HT1080 (cell line): ENCODE measurements around the gene CREB5. TPM values are rescaled to one million over a fixed set of nuclear protein-coding genes. Genes with fewer than 3 reads are reported as not detected.
"Not testable (repeated sequence)": the region's sequence is repeated elsewhere in the genome, so short reads cannot be mapped to it uniquely, and the experiment has no call there.

Source experiments
- DNase-seq: peaks from one replicate; pipeline ENCODE4 v3.0.0-alpha.2; 2015; ENCODE audit warnings: low read depth
- total RNA-seq: library from RNA; depleted of rRNA; stranded (reverse); fragments of >200 nt; shearing (Covaris generic); gene quantifications from 2 replicates; pipeline ENCODE4 v1.2.3, GENCODE V29; 2014

The CREB5 gene
- total RNA-seq, 1 experiment from 2014 or later, result 9.3 TPM

GRCh38 chr7:28773423-28774145 lies 361.3 kb downstream of the CREB5 start:
- no peak for DNase-seq

GRCh38 chr7:28774261-28774988 lies 362.1 kb downstream of the CREB5 start:
- no peak for DNase-seq

- no peak for DNase-seq
Observed at GRCh38 chr7:28776463-28777157, 364.3 kb downstream of the CREB5 start.

- no peak for DNase-seq
Observed at GRCh38 chr7:28778786-28779185, 366.5 kb downstream of the CREB5 start.

- no peak for DNase-seq
Observed at GRCh38 chr7:28779954-28780353, 367.6 kb downstream of the CREB5 start.

- DNase-seq, result no peak
Observed at GRCh38 chr7:28782362-28782761, 370.0 kb downstream of the CREB5 start.

GRCh38 chr7:28784171-28784902 lies 372.0 kb downstream of the CREB5 start:
- DNase-seq, result no peak

GRCh38 chr7:28785041-28785995 lies 373.0 kb downstream of the CREB5 start:
- DNase-seq, result no peak

GRCh38 chr7:28786156-28786555 lies 373.8 kb downstream of the CREB5 start:
- not testable (repeated sequence) for DNase-seq

GRCh38 chr7:28787106-28787505 lies 374.8 kb downstream of the CREB5 start:
- DNase-seq, result no peak

GRCh38 chr7:28790467-28790866 lies 378.1 kb downstream of the CREB5 start:
- no peak for DNase-seq

GRCh38 chr7:28792858-28793257 lies 380.5 kb downstream of the CREB5 start:
- no peak for DNase-seq

- DNase-seq, result no peak
Observed at GRCh38 chr7:28793381-28794085, 381.2 kb downstream of the CREB5 start.

GRCh38 chr7:28798274-28798673 lies 386.0 kb downstream of the CREB5 start:
- no peak for DNase-seq

GRCh38 chr7:28799619-28800018 lies 387.3 kb downstream of the CREB5 start:
- no peak for DNase-seq

- DNase-seq, result no peak
Observed at GRCh38 chr7:28800150-28800549, 387.8 kb downstream of the CREB5 start.

- DNase-seq, result no peak
Observed at GRCh38 chr7:28802450-28802849, 390.1 kb downstream of the CREB5 start.

GRCh38 chr7:28804157-28804556 lies 391.8 kb downstream of the CREB5 start:
- DNase-seq, result no peak

GRCh38 chr7:28804990-28805389 lies 392.7 kb downstream of the CREB5 start:
- DNase-seq, result peak; percentile 79

GRCh38 chr7:28806841-28807240 lies 394.5 kb downstream of the CREB5 start:
- DNase-seq, result no peak
